ENCODE results near the gene ADGRG3. TPM values are rescaled to one million over a fixed set of nuclear protein-coding genes. Genes with fewer than 3 reads are reported as not detected.

ADGRG3 gene
- total RNA-seq, 4 donors from 2014 or later: 3.8 to 14.2 (median 8.2) TPM

- no peak overlapping the region for H3K27ac ChIP-seq
- 75 to 90% methylated on average over 11 of the region's 11 CpGs for WGBS, 2 donors
- no peaks in the 10 kb centered on the region for H3K36me3 ChIP-seq
- H3K4me1 ChIP-seq: no peaks in the 10 kb centered on the region
- H3K9me3 ChIP-seq: no peaks in the 10 kb centered on the region
- intact Hi-C loops (cut with DNase I): loop anchor here (10.0 kb wide), 1 partner anchor 148 kb away; no protein-coding TSS in a partner anchor
- no peaks in the 10 kb centered on the region for H3K27me3 ChIP-seq
- TF ChIP-seq, protein P1, sequence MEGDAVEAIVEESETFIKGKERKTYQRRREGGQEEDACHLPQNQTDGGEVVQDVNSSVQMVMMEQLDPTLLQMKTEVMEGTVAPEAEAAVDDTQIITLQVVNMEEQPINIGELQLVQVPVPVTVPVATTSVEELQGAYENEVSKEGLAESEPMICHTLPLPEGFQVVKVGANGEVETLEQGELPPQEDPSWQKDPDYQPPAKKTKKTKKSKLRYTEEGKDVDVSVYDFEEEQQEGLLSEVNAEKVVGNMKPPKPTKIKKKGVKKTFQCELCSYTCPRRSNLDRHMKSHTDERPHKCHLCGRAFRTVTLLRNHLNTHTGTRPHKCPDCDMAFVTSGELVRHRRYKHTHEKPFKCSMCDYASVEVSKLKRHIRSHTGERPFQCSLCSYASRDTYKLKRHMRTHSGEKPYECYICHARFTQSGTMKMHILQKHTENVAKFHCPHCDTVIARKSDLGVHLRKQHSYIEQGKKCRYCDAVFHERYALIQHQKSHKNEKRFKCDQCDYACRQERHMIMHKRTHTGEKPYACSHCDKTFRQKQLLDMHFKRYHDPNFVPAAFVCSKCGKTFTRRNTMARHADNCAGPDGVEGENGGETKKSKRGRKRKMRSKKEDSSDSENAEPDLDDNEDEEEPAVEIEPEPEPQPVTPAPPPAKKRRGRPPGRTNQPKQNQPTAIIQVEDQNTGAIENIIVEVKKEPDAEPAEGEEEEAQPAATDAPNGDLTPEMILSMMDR (IDR thresholded peaks at IDR 0.05): no peak
- no peak for TF ChIP-seq POLR2A (IDR thresholded peaks at IDR 0.05)
- no peak overlapping the region for H3K4me3 ChIP-seq (replicated peaks in 1 of 3)
- DNase-seq: no peak
Observed at GRCh38 chr16:57722651-57723050, 54.5 kb downstream of the ADGRG3 start.

- no peaks in the 10 kb centered on the region for H3K9me3 ChIP-seq
- no peaks in the 10 kb centered on the region for H3K27me3 ChIP-seq
- DNase-seq: no peak
- intact Hi-C loops (cut with DNase I): loop anchor here (10.0 kb wide), 1 partner anchor 148 kb away; no protein-coding TSS in a partner anchor
- H3K4me1 ChIP-seq: no peaks in the 10 kb centered on the region
- 65 to 77% methylated on average over 7 of the region's 7 CpGs for WGBS, 2 donors
- no peak overlapping the region for H3K4me3 ChIP-seq (replicated peaks in 1 of 3)
- no peak overlapping the region for H3K27ac ChIP-seq
- no peak for TF ChIP-seq POLR2A (IDR thresholded peaks at IDR 0.05)
- TF ChIP-seq, protein P1 (IDR thresholded peaks at IDR 0.05): no peak
- no peaks in the 10 kb centered on the region for H3K36me3 ChIP-seq
Observed at GRCh38 chr16:57723170-57723569, 55.1 kb downstream of the ADGRG3 start.

DNA sequence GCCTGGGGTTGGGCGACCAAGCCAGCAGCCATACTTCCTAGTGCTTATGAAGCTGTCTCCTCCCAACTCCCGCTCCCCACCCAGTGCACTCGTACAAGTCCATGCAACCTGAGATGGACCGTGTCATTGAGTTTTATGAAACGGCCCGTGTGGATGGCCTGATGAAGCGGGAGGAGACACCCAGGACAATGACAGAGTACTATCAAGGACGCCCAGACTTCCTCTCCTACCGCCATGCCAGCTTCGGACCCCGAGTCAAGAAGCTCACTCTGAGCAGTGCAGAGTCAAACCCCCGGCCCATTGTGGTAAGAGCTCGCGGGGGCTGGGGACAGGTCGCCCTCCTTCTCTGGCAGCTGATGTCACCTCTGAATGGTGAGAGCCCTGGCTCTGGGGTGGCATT, 56.4 kb downstream of the ADGRG3 start:
- intact Hi-C loops (cut with DNase I): loop anchor here (10.0 kb wide), 1 partner anchor 150 kb away; no protein-coding TSS in a partner anchor
- 82 to 86% methylated on average over 15 of the region's 15 CpGs for whole genome bisulfite sequencing, 2 donors

GRCh38 chr16:57725151-57725550, 57.0 kb downstream of the ADGRG3 start:
- Histone ChIP-seq H3K4me1 (no peaks in the 10 kb centered on the region), H3K9me3 (no peaks in the 10 kb centered on the region), H3K36me3 (no peaks in the 10 kb centered on the region), H3K27ac (no peak overlapping the region), H3K27me3 (no peaks in the 10 kb centered on the region), H3K4me3 (replicated peaks in 1 of 3) (no peak overlapping the region)
- TF ChIP-seq, protein P1 (IDR thresholded peaks at IDR 0.05): no peak
- no peak for TF ChIP-seq POLR2A (IDR thresholded peaks at IDR 0.05)
- intact Hi-C loops (cut with DNase I): loop anchor here (10.0 kb wide), 1 partner anchor 150 kb away; no protein-coding TSS in a partner anchor
- WGBS, 2 donors: 78 to 82% methylated on average over 5 of the region's 5 CpGs
- DNase-seq: no peak

More for the DNA sequence above, 56.4 kb downstream of the ADGRG3 start:
- Histone ChIP-seq H3K36me3 (no peaks in the 10 kb centered on the region), H3K9me3 (no peaks in the 10 kb centered on the region), H3K27me3 (no peaks in the 10 kb centered on the region), H3K27ac (no peak overlapping the region), H3K4me3 (replicated peaks in 1 of 3) (no peak overlapping the region), H3K4me1 (no peaks in the 10 kb centered on the region)
- no peak for DNase-seq
- TF ChIP-seq, protein P1 (IDR thresholded peaks at IDR 0.05): no peak
- no peak for TF ChIP-seq POLR2A (IDR thresholded peaks at IDR 0.05)

DNA sequence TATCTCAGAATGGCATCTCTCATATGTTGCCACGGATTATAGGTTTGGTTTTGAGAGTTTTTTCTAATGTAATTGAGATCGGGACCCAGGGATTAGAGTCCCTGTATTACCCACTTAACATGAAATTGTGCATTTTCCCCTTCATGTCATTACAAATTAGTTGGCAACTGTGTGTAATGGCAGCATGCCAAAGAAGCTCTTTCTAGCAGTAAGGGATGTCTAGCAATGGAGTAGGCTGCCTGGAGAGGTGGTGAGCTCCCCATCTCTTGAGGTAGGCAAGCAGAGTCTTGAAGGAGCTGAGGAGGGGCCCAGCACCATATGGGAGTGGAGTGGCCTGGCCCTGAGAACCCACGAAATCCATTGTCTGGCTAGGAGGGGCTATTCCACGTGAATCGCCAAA, 57.4 kb downstream of the ADGRG3 start:
- Histone ChIP-seq H3K4me1 (no peaks in the 10 kb centered on the region), H3K9me3 (no peaks in the 10 kb centered on the region), H3K36me3 (no peaks in the 10 kb centered on the region), H3K27ac (no peak overlapping the region), H3K4me3 (replicated peaks in 1 of 3) (no peak overlapping the region), H3K27me3 (no peaks in the 10 kb centered on the region)
- DNase-seq: no peak
- WGBS, 2 donors: 68 to 77% methylated on average over 5 of the region's 5 CpGs
- TF ChIP-seq, protein P1 (IDR thresholded peaks at IDR 0.05): no peak
- no peak for TF ChIP-seq POLR2A (IDR thresholded peaks at IDR 0.05)
- intact Hi-C loops (cut with DNase I): loop anchor here (10.0 kb wide), 1 partner anchor 151 kb away; no protein-coding TSS in a partner anchor

All from thyroid gland (tissue), 4 donors.